GM18511 (cell line): ENCODE data around the gene SETD3.
A peak's percentile ranks its signal among the peaks of the same experiment; 100 is the strongest.

Experiments used
- ATAC-seq: cut with Tn5 transposase; IDR thresholded peaks from one replicate; pipeline ENCODE4 v1.9.1; 2021; ENCODE audit warnings: mild to moderate bottlenecking, moderate library complexity; ENCODE audit not compliant: unreplicated experiment

The SETD3 gene

GRCh38 chr14:99401211-99401610 is 79.4 kb downstream of the SETD3 start:
- ATAC-seq, result no peak

- ATAC-seq, result no peak
Observed at GRCh38 chr14:99397698-99398097, 83.0 kb downstream of the SETD3 start.

GRCh38 chr14:99395909-99396530 is 84.6 kb downstream of the SETD3 start:
- ATAC-seq, result no peak

GRCh38 chr14:99394602-99395156 is 86.0 kb downstream of the SETD3 start:
- ATAC-seq, result no peak

GRCh38 chr14:99393059-99393655 is 87.5 kb downstream of the SETD3 start:
- ATAC-seq, result peak; percentile 61

GRCh38 chr14:99391671-99392070 is 89.0 kb downstream of the SETD3 start:
- no peak for ATAC-seq

- ATAC-seq, result peak; percentile 55
Observed at GRCh38 chr14:99389174-99389826, 91.4 kb downstream of the SETD3 start.

GRCh38 chr14:99388286-99388685 is 92.4 kb downstream of the SETD3 start:
- ATAC-seq, result no peak

- ATAC-seq, result no peak
Observed at GRCh38 chr14:99387880-99388279, 92.8 kb downstream of the SETD3 start.

- no peak for ATAC-seq
Observed at GRCh38 chr14:99384450-99385417, 95.9 kb downstream of the SETD3 start.

GRCh38 chr14:99383472-99384449 is 96.9 kb downstream of the SETD3 start:
- no peak for ATAC-seq

GRCh38 chr14:99382781-99383471 is 97.7 kb downstream of the SETD3 start:
- ATAC-seq, result no peak

- ATAC-seq, result no peak
Observed at GRCh38 chr14:99382071-99382470, 98.6 kb downstream of the SETD3 start.

- no peak for ATAC-seq
Observed at GRCh38 chr14:99381688-99382060, 99.0 kb downstream of the SETD3 start.

GRCh38 chr14:99380991-99381687 is 99.5 kb downstream of the SETD3 start:
- no peak for ATAC-seq

GRCh38 chr14:99380402-99380801 is 100.3 kb downstream of the SETD3 start:
- ATAC-seq, result peak; percentile 76

- ATAC-seq, result no peak
Observed at GRCh38 chr14:99378782-99379214, 101.9 kb downstream of the SETD3 start.

GRCh38 chr14:99377951-99378350 is 102.7 kb downstream of the SETD3 start:
- no peak for ATAC-seq

GRCh38 chr14:99374964-99375363 is 105.7 kb downstream of the SETD3 start:
- ATAC-seq, result no peak
